ENCODE measurements around the gene CCDC13.

CCDC13 gene

GRCh38 chr3:42772670-42773408 is at the start of gene CCDC13:
CCDC13 (minus strand) TSS chr3:42773253; CDS start chr3:42758345, 14,908 bp downstream.
- no peak for TF ChIP-seq SNAI2 (CRISPR knock-in tag; IDR thresholded peaks at IDR 0.05)
- no peak for TF ChIP-seq CREB5 (CRISPR knock-in tag; IDR thresholded peaks at IDR 0.05; ENCODE audit: low read depth)
- TF ChIP-seq BACH2 (CRISPR knock-in tag; IDR thresholded peaks at IDR 0.05; ENCODE audit: borderline replicate concordance): no peak
- TF ChIP-seq ZFP3 (CRISPR knock-in tag; IDR thresholded peaks at IDR 0.05): 0 out of 2 replicates have a peak, but pooled peaks have one; percentile 53
- TF ChIP-seq PATZ1 (CRISPR knock-in tag; IDR thresholded peaks at IDR 0.05; ENCODE audit: borderline replicate concordance): peak; percentile 76; the same call in 1 of the 2 replicates

GRCh38 chr3:42822828-42823227 is 49.8 kb upstream of the CCDC13 start:
- no peak for TF ChIP-seq ZFP30 (CRISPR knock-in tag; IDR thresholded peaks at IDR 0.05)
- no peak for TF ChIP-seq CSDC2 (CRISPR knock-in tag; IDR thresholded peaks at IDR 0.05)
- TF ChIP-seq OSR1 (CRISPR knock-in tag; IDR thresholded peaks at IDR 0.05): no peak
- no peak for TF ChIP-seq PATZ1 (CRISPR knock-in tag; IDR thresholded peaks at IDR 0.05; ENCODE audit: borderline replicate concordance)
- TF ChIP-seq TOX (CRISPR knock-in tag; IDR thresholded peaks at IDR 0.05; ENCODE audit: borderline replicate concordance): no peak
- TF ChIP-seq GLIS3 (CRISPR knock-in tag; IDR thresholded peaks at IDR 0.05): no peak
- no peak for TF ChIP-seq TSHZ2 (CRISPR knock-in tag; IDR thresholded peaks at IDR 0.05)
- no peak for TF ChIP-seq ZC3H10 (CRISPR knock-in tag; IDR thresholded peaks at IDR 0.05)
- TF ChIP-seq CREB5 (CRISPR knock-in tag; IDR thresholded peaks at IDR 0.05; ENCODE audit: low read depth): no peak
- no peak for TF ChIP-seq ARNTL (CRISPR knock-in tag; IDR thresholded peaks at IDR 0.05; ENCODE audit: borderline replicate concordance, low read depth)
- TF ChIP-seq RARB (CRISPR knock-in tag; IDR thresholded peaks at IDR 0.05): no peak
- no peak for TF ChIP-seq SNAI2 (CRISPR knock-in tag; IDR thresholded peaks at IDR 0.05)
- TF ChIP-seq POU6F1 (CRISPR knock-in tag; IDR thresholded peaks at IDR 0.05; ENCODE audit: borderline replicate concordance, low read depth): no peak
- TF ChIP-seq ZNF8 (CRISPR knock-in tag; IDR thresholded peaks at IDR 0.05): no peak
- no peak for TF ChIP-seq ZNF70 (CRISPR knock-in tag; IDR thresholded peaks at IDR 0.05)
- no peak for TF ChIP-seq ZNF565 (CRISPR knock-in tag; conservative IDR thresholded peaks at IDR 0.05; ENCODE audit: low read depth)
- ATAC-seq: no peak; the same call in 2 of the 3 replicates

More at GRCh38 chr3:42772670-42773408, at the start of gene CCDC13:
- peak; percentile 97 for ATAC-seq

GRCh38 chr3:42820746-42821051 is 47.6 kb upstream of the CCDC13 start:
- ATAC-seq: no peak
- TF ChIP-seq PPARA (CRISPR knock-in tag; IDR thresholded peaks at IDR 0.05; ENCODE audit: borderline replicate concordance) (no peak), TSHZ2 (CRISPR knock-in tag; IDR thresholded peaks at IDR 0.05) (no peak), TCF4 (CRISPR knock-in tag; IDR thresholded peaks at IDR 0.05; ENCODE audit: borderline replicate concordance) (no peak), ZFP30 (CRISPR knock-in tag; IDR thresholded peaks at IDR 0.05) (no peak), TOX (CRISPR knock-in tag; IDR thresholded peaks at IDR 0.05; ENCODE audit: borderline replicate concordance) (no peak), POU6F1 (CRISPR knock-in tag; IDR thresholded peaks at IDR 0.05; ENCODE audit: borderline replicate concordance, low read depth) (no peak)
